BLaER1 treated with 17β-estradiol and CSF1 and Interleukin-3, amounts not matched to agents 10 nM and 100 nM (cell line): Measurements from ENCODE around the gene GREB1L.
A peak's percentile ranks its signal among the peaks of the same experiment; 100 is the strongest.

ENCODE experiments used
- H3K27ac ChIP-seq, 11 experiments: shearing (Covaris generic); formaldehyde crosslinking; 2 replicates each; pipeline ENCODE4 v1.8.1; 2022
- H3K27me3 ChIP-seq, 11 experiments: shearing (Covaris generic); formaldehyde crosslinking; 2 replicates each; pipeline ENCODE4 v1.8.1; 2022
- H3K36me3 ChIP-seq, 11 experiments: shearing (Covaris generic); formaldehyde crosslinking; 2 replicates each; pipeline ENCODE4 v1.8.1; 2022
- H3K4me1 ChIP-seq, 10 experiments: shearing (Covaris generic); formaldehyde crosslinking; 2 replicates each; pipeline ENCODE4 v1.8.1; 2022
- H3K4me2 ChIP-seq, 11 experiments: shearing (Covaris generic); formaldehyde crosslinking; 2 replicates each; pipeline ENCODE4 v1.8.1; 2022
- H3K4me3 ChIP-seq, 10 experiments: shearing (Covaris generic); formaldehyde crosslinking; 2 replicates each; pipeline ENCODE4 v1.8.1; 2022
- H3K9ac ChIP-seq, 11 experiments: shearing (Covaris generic); formaldehyde crosslinking; 2 replicates each; pipeline ENCODE4 v1.8.1; 2022
- H3K9me3 ChIP-seq, 11 experiments: shearing (Covaris generic); formaldehyde crosslinking; replicated peaks in 1 of 11; 2 replicates each; pipeline ENCODE4 v1.8.1; 2022
- H4K20me1 ChIP-seq, 11 experiments: shearing (Covaris generic); formaldehyde crosslinking; 2 replicates each; pipeline ENCODE4 v1.8.1; 2022
- Cebpa-rat ChIP-seq, 11 experiments: shearing (Covaris generic); IDR thresholded peaks; 2 replicates each; pipeline ENCODE4 v1.8.1; 2022

GREB1L gene

GRCh38 chr18:21215490-21215889 lies 26.5 kb upstream of the GREB1L start:
- Histone ChIP-seq H4K20me1 (no peaks in the 10 kb centered on the region), H3K4me1 (no peaks in the 10 kb centered on the region), H3K9me3 (no peaks in the 10 kb centered on the region), H3K9ac (no peak overlapping the region), H3K27ac (no peak overlapping the region), H3K27me3 (no peaks in the 10 kb centered on the region), H3K4me2 (no peak overlapping the region), H3K36me3 (no peaks in the 10 kb centered on the region), H3K4me3 (no peak overlapping the region)
- TF ChIP-seq Cebpa-rat (IDR thresholded peaks at IDR 0.05), result no peak

- no peaks in the 10 kb centered on the region for H3K27me3 ChIP-seq
- H3K27ac ChIP-seq, result no peak overlapping the region
- no peaks in the 10 kb centered on the region for H3K36me3 ChIP-seq
- no peak overlapping the region for H3K9ac ChIP-seq
- H3K9me3 ChIP-seq, result no peaks in the 10 kb centered on the region
- no peak for TF ChIP-seq Cebpa-rat (IDR thresholded peaks at IDR 0.05)
- H3K4me1 ChIP-seq, result no peaks in the 10 kb centered on the region
- no peak overlapping the region for H3K4me3 ChIP-seq
- H3K4me2 ChIP-seq, result no peak overlapping the region
- H4K20me1 ChIP-seq, result no peaks in the 10 kb centered on the region
Observed at GRCh38 chr18:21218862-21219261, 23.2 kb upstream of the GREB1L start.

DNA sequence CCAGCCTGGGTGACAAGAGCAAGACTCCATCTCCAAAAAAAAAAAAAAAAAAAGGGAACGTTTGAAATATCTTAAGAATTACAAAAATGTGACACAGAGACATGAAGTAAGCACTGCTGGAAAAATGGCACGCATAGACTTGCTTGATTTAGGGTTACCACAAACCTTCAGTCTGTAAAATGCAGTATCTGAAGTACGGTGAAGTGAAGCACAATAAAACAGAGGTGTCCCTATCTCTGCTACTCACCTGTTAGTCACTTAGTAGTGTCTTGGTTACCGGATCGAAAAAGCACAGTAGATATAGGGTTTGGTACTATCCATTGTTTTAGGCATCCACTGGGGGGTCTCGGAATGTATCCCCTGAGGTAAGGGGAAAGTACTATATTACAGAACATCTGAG lies 11.6 kb upstream of the GREB1L start:
- no peak overlapping the region for H3K4me3 ChIP-seq
- H4K20me1 ChIP-seq, result no peaks in the 10 kb centered on the region
- H3K27ac ChIP-seq, result no peak overlapping the region
- no peaks in the 10 kb centered on the region for H3K36me3 ChIP-seq
- no peak overlapping the region for H3K9ac ChIP-seq
- H3K27me3 ChIP-seq, result no peaks in the 10 kb centered on the region
- no peak for TF ChIP-seq Cebpa-rat (IDR thresholded peaks at IDR 0.05)
- H3K4me1 ChIP-seq, result no peaks in the 10 kb centered on the region
- peaks cover 0 to 18% (median 13%) of the 10 kb centered on the region in 11 experiments; a peak in 17 of 22 replicates for H3K9me3 ChIP-seq
- no peak overlapping the region for H3K4me2 ChIP-seq

- peak overlapping the region in 6 of 10 experiments; percentile 16 to 39 (median 32); a peak in 10 of 20 replicates for H3K4me3 ChIP-seq
- H3K4me1 ChIP-seq, result peaks cover 0 to 3% (median 0%) of the 10 kb centered on the region in 10 experiments; a peak in 1 of 20 replicates
- TF ChIP-seq Cebpa-rat (IDR thresholded peaks at IDR 0.05), result no peak
- no peak overlapping the region for H3K9ac ChIP-seq
- peak overlapping the region in 10 of 11 experiments; percentile 17 to 51 (median 30); a peak in 16 of 22 replicates for H3K4me2 ChIP-seq
- H4K20me1 ChIP-seq, result no peaks in the 10 kb centered on the region
- H3K27me3 ChIP-seq, result peaks cover 44 to 54% (median 50%) of the 10 kb centered on the region in 11 experiments
- H3K36me3 ChIP-seq, result no peaks in the 10 kb centered on the region
- no peak overlapping the region for H3K27ac ChIP-seq
- peaks cover 8 to 22% (median 18%) of the 10 kb centered on the region in 11 experiments; a peak in 18 of 22 replicates for H3K9me3 ChIP-seq
Observed at GRCh38 chr18:21241301-21242048, 557 bp upstream of the GREB1L start.

DNA sequence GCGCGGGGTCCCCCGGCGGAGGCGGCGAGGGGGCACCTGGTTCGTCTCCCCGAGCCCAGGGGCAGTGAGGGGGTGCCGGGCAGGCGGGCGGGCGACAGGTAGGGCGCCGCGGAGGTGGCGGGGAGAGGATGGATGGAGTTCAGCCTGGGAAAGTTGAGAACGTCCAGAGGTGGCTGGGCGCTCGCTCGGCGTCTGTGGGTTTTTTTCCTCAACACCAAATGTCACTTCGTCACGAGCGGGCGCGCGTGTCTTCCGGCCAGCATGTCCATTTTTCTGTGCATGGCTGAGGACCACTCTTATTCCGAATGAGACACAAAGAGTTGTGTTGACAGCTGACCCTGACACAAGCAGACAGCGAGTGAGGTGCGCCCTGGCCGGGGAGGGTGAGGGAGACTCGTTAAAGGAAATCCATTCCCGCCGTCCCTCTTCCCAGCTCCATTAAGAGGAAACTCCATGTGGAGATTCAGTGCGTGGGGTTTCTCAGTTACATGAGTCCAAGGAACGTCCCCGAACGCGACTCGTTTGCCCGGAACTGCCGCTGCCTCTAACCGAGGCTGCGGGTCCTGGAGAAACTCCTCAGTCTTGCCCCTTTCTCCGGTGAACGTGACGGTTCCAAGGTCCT lies 859 bp downstream of the GREB1L start:
- TF ChIP-seq Cebpa-rat (IDR thresholded peaks at IDR 0.05), result no peak
- Histone ChIP-seq H3K9ac (no peak overlapping the region), H3K9me3 (peaks cover 8 to 22% (median 18%) of the 10 kb centered on the region in 11 experiments; a peak in 18 of 22 replicates), H4K20me1 (no peaks in the 10 kb centered on the region), H3K4me2 (peak overlapping the region in 5 of 11 experiments; percentile 68 to 79 (median 78); a peak in 6 of 22 replicates), H3K36me3 (no peaks in the 10 kb centered on the region), H3K27ac (no peak overlapping the region), H3K4me1 (peaks cover 0 to 3% (median 0%) of the 10 kb centered on the region in 10 experiments; a peak in 1 of 20 replicates), H3K4me3 (peak overlapping the region in 6 of 10 experiments; percentile 49 to 62 (median 52); a peak in 4 of 20 replicates), H3K27me3 (peaks cover 44 to 54% (median 50%) of the 10 kb centered on the region in 11 experiments)

DNA sequence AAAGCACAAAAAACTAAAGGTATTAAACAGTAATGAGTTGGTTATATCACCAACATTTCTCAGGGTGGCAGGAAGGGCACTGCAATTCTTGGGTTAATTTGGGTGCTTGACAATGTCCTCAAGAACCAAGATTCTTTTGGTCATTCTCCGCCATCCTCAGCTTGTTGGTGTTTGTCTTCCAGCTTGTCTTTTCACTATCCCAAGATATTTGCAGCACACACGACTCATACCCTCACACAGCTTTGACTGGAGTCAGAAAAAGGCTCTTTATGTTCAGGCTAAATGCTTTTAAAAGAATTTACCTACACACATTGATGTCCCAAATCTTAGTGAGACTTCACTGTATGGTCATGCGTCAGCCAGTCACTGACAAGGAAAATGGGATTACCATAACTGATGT lies 12.5 kb downstream of the GREB1L start:
- no peak overlapping the region for H3K4me2 ChIP-seq
- no peaks in the 10 kb centered on the region for H3K36me3 ChIP-seq
- no peak overlapping the region for H3K9ac ChIP-seq
- no peaks in the 10 kb centered on the region for H3K27me3 ChIP-seq
- no peak overlapping the region for H3K27ac ChIP-seq
- no peak overlapping the region for H3K4me3 ChIP-seq
- no peak for TF ChIP-seq Cebpa-rat (IDR thresholded peaks at IDR 0.05)
- H3K4me1 ChIP-seq, result no peaks in the 10 kb centered on the region
- H4K20me1 ChIP-seq, result no peaks in the 10 kb centered on the region
- no peaks in the 10 kb centered on the region for H3K9me3 ChIP-seq

DNA sequence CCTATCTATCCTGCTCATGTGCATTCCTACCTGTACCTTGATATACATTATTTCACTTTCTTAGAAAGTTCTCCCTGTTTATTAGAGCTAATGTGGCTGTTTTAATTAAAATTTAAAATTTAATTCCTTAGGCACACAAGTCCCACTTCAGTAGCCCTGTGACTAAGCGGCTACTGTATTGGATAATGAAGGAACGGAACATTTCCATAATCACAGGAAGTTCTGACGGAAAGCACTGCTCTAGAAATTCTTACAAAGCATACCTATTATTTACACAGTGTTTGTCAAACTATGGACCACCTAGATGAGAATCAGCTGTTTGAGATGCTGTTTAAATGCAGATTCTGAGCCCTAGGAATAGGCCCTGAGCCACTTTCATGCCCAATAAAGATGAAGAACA lies 13.2 kb downstream of the GREB1L start:
- Histone ChIP-seq H3K9me3 (no peaks in the 10 kb centered on the region), H3K27me3 (no peaks in the 10 kb centered on the region), H3K27ac (no peak overlapping the region), H4K20me1 (no peaks in the 10 kb centered on the region), H3K36me3 (no peaks in the 10 kb centered on the region), H3K9ac (no peak overlapping the region), H3K4me2 (no peak overlapping the region), H3K4me1 (no peaks in the 10 kb centered on the region), H3K4me3 (no peak overlapping the region)
- no peak for TF ChIP-seq Cebpa-rat (IDR thresholded peaks at IDR 0.05)

- H3K4me1 ChIP-seq, result no peaks in the 10 kb centered on the region
- H3K9me3 ChIP-seq, result no peaks in the 10 kb centered on the region
- H3K4me2 ChIP-seq, result no peak overlapping the region
Observed at GRCh38 chr18:21257386-21257785, 15.4 kb downstream of the GREB1L start.

GRCh38 chr18:21260621-21261020 lies 18.6 kb downstream of the GREB1L start:
- no peaks in the 10 kb centered on the region for H3K36me3 ChIP-seq
- H3K27me3 ChIP-seq, result no peaks in the 10 kb centered on the region
- no peaks in the 10 kb centered on the region for H3K9me3 ChIP-seq
- no peaks in the 10 kb centered on the region for H3K4me1 ChIP-seq
- H3K9ac ChIP-seq, result no peak overlapping the region
- H3K4me3 ChIP-seq, result no peak overlapping the region
- TF ChIP-seq Cebpa-rat (IDR thresholded peaks at IDR 0.05), result no peak
- no peaks in the 10 kb centered on the region for H4K20me1 ChIP-seq
- H3K27ac ChIP-seq, result no peak overlapping the region
- H3K4me2 ChIP-seq, result no peak overlapping the region

More at GRCh38 chr18:21257386-21257785, 15.4 kb downstream of the GREB1L start:
- Histone ChIP-seq H4K20me1 (no peaks in the 10 kb centered on the region), H3K36me3 (no peaks in the 10 kb centered on the region), H3K9ac (no peak overlapping the region), H3K27ac (no peak overlapping the region), H3K27me3 (no peaks in the 10 kb centered on the region), H3K4me3 (no peak overlapping the region)
- TF ChIP-seq Cebpa-rat (IDR thresholded peaks at IDR 0.05), result no peak
